H1 (cell line): ENCODE data around the gene CCDC28A. TPM values are rescaled to one million over a fixed set of nuclear protein-coding genes. Genes with fewer than 3 reads are reported as not detected.

Source experiments
- CTCF ChIA-PET: fragments of 300-600 bp; sonication (Branson Sonifier 250); formaldehyde crosslinking; loops from one replicate; lab custom pipeline; 2021; ENCODE audit not compliant: partially characterized antibody; lab: Charles Lee
- POLR2A ChIA-PET: fragments of 300-600 bp; sonication (Branson Sonifier 250); formaldehyde crosslinking; loops from one replicate; lab custom pipeline; 2021; ENCODE audit warnings: inconsistent platforms; ENCODE audit not compliant: partially characterized antibody; lab: Charles Lee
- DNase-seq, 2 experiments: peaks; one replicate each; pipeline versions ENCODE4 v3.0.0 to v3.0.0-alpha.2; 2010 to 2022; ENCODE audit warnings: low spot score in 2 of 2, low read depth in 1 of 2, mixed read lengths in 1 of 2
- FAIRE-seq: peaks from 2 replicates; lab custom pipeline; 2011; peaks lifted over from hg19 to GRCh38; lab: Jason Lieb, UNC
- H2AFZ ChIP-seq: 2 replicates; pipeline ENCODE4 v1.8.1; 2012; ENCODE audit warnings: low read length, inconsistent platforms
- H2AK5ac ChIP-seq: 2 replicates; pipeline ENCODE4 v1.6.1; 2013; ENCODE audit warnings: low read depth, low read length
- H2BK120ac ChIP-seq: replicated peaks from 2 replicates; pipeline ENCODE3; 2013; ENCODE audit warnings: low read depth, low read length, inconsistent platforms
- H2BK12ac ChIP-seq: 2 replicates; pipeline ENCODE4 v1.6.1; 2013; ENCODE audit warnings: low read depth, low read length
- H2BK15ac ChIP-seq: 2 replicates; pipeline ENCODE4 v1.6.1; 2013; ENCODE audit warnings: low read length
- H2BK20ac ChIP-seq: 2 replicates; pipeline ENCODE4 v1.6.1; 2013; ENCODE audit warnings: low read length
- H2BK5ac ChIP-seq: 2 replicates; pipeline ENCODE4 v1.6.1; 2013; ENCODE audit warnings: low read depth, low read length
- H3K14ac ChIP-seq: 2 replicates; pipeline ENCODE4 v1.6.1; 2013; ENCODE audit warnings: inconsistent platforms; ENCODE audit not compliant: insufficient read length
- H3K18ac ChIP-seq: 2 replicates; pipeline ENCODE4 v1.6.1; 2013; ENCODE audit warnings: low read length; ENCODE audit errors: extremely low read depth
- H3K23ac ChIP-seq: 2 replicates; pipeline ENCODE4 v1.6.1; 2013; ENCODE audit warnings: inconsistent platforms; ENCODE audit not compliant: insufficient read length
- H3K23me2 ChIP-seq: 2 replicates; pipeline ENCODE4 v1.6.1; 2013; ENCODE audit warnings: low read depth, low read length
- H3K27ac ChIP-seq: 2 replicates; pipeline ENCODE4 v1.6.1; 2011; ENCODE audit warnings: low read depth, low read length, inconsistent platforms
- H3K27me3 ChIP-seq, 4 experiments: replicated peaks in 1 of 4; 1 replicate in 1 of 4; 2 replicates in 3 of 4; pipeline versions ENCODE4 v1.6.1 to v1.8.1; 2011 to 2013; ENCODE audit warnings: low read length in 3 of 4, mild to moderate bottlenecking in 3 of 4, inconsistent platforms in 2 of 4, mixed read lengths in 2 of 4, moderate library complexity in 1 of 4; ENCODE audit not compliant: control insufficient read depth in 3 of 4, insufficient read depth in 3 of 4; ENCODE audit errors: extremely low read depth in 1 of 4
- H3K36me3 ChIP-seq, 4 experiments: 2 replicates each; pipeline versions ENCODE4 v1.6.1 to v1.8.1; 2011 to 2013; ENCODE audit warnings: mild to moderate bottlenecking in 4 of 4, low read length in 3 of 4, moderate library complexity in 2 of 4, control low read depth in 1 of 4, inconsistent platforms in 1 of 4; ENCODE audit not compliant: insufficient read depth in 4 of 4, control insufficient read depth in 2 of 4
- H3K4ac ChIP-seq: replicated peaks from 2 replicates; pipeline ENCODE3; 2013; ENCODE audit warnings: low read length, low read depth, mixed read lengths, inconsistent platforms; ENCODE audit not compliant: insufficient read length
- H3K4me1 ChIP-seq, 4 experiments: replicated peaks in 1 of 4; 1 replicate in 1 of 4; 2 replicates in 3 of 4; pipeline versions ENCODE4 v1.6.1 to v1.8.1; 2011 to 2013; ENCODE audit warnings: low read length in 3 of 4, inconsistent platforms in 2 of 4, mixed read lengths in 1 of 4; ENCODE audit not compliant: insufficient read depth in 4 of 4, control insufficient read depth in 3 of 4
- H3K4me2 ChIP-seq, 2 experiments: 2 replicates each; pipeline versions ENCODE4 v1.6.1 to v1.8.1; 2011 to 2013; ENCODE audit warnings: low read depth in 2 of 2, low read length in 2 of 2, control low read depth in 1 of 2, inconsistent platforms in 1 of 2, mild to moderate bottlenecking in 1 of 2; ENCODE audit not compliant: insufficient read depth in 1 of 2
- H3K4me3 ChIP-seq, 4 experiments: fragments of 200-600, 300-600 bp in 1 of 4; sonication (generic), shearing (Covaris generic), sonication (Bioruptor Twin) in 1 of 4; 2 replicates each; pipeline versions ENCODE4 v1.5.1 to v1.8.1; 2011 to 2016; ENCODE audit warnings: low read length in 4 of 4, low read depth in 3 of 4, control low read depth in 2 of 4, inconsistent platforms in 2 of 4, mild to moderate bottlenecking in 2 of 4, mixed read lengths in 1 of 4, moderate library complexity in 1 of 4; ENCODE audit not compliant: insufficient read depth in 2 of 4; ENCODE audit errors: extremely low read depth in 1 of 4
- H3K56ac ChIP-seq: replicated peaks from 2 replicates; pipeline ENCODE3; 2013; ENCODE audit warnings: low read depth, mild to moderate bottlenecking, mixed read lengths, low read length, inconsistent platforms; ENCODE audit not compliant: insufficient read length
- H3K79me1 ChIP-seq: 2 replicates; pipeline ENCODE4 v1.6.1; 2013; ENCODE audit warnings: low read depth, low read length, control low read depth
- H3K79me2 ChIP-seq, 2 experiments: 2 replicates each; pipeline versions ENCODE4 v1.6.1 to v1.8.1; 2012 to 2013; ENCODE audit warnings: low read length in 2 of 2, mild to moderate bottlenecking in 2 of 2, inconsistent platforms in 1 of 2; ENCODE audit not compliant: insufficient read depth in 2 of 2, control insufficient read depth in 1 of 2
- H3K9ac ChIP-seq, 4 experiments: replicated peaks in 1 of 4; 1 replicate in 1 of 4; 2 replicates in 3 of 4; pipeline versions ENCODE4 v1.6.1 to v1.8.1; 2011 to 2013; ENCODE audit warnings: low read depth in 3 of 4, low read length in 3 of 4, control low read depth in 2 of 4, mild to moderate bottlenecking in 2 of 4, moderate library complexity in 2 of 4, inconsistent platforms in 1 of 4; ENCODE audit errors: extremely low read depth in 1 of 4
- H3K9me3 ChIP-seq, 2 experiments: 2 replicates each; pipeline versions ENCODE4 v1.6.1 to v1.8.1; 2012 to 2013; ENCODE audit warnings: mild to moderate bottlenecking in 2 of 2, moderate library complexity in 2 of 2, control low read depth in 1 of 2, inconsistent platforms in 1 of 2, low read depth in 1 of 2, low read length in 1 of 2, mixed read lengths in 1 of 2; ENCODE audit not compliant: insufficient read depth in 2 of 2
- H4K20me1 ChIP-seq, 2 experiments: replicated peaks in 1 of 2; 2 replicates each; pipeline versions ENCODE3 to v1.8.1; 2011 to 2013; ENCODE audit warnings: inconsistent platforms in 2 of 2, low read length in 2 of 2, mild to moderate bottlenecking in 1 of 2; ENCODE audit not compliant: insufficient read depth in 2 of 2, control insufficient read depth in 1 of 2
- H4K5ac ChIP-seq: 2 replicates; pipeline ENCODE4 v1.6.1; 2013; ENCODE audit warnings: low read length, low read depth, mixed read lengths, inconsistent platforms; ENCODE audit not compliant: insufficient read length
- H4K8ac ChIP-seq: 2 replicates; pipeline ENCODE4 v1.8.0; 2013; ENCODE audit warnings: mild to moderate bottlenecking, moderate library complexity, low read length, inconsistent platforms; ENCODE audit not compliant: insufficient read depth; ENCODE audit errors: extremely low read depth
- H4K91ac ChIP-seq: replicated peaks from 2 replicates; pipeline ENCODE3; 2013; ENCODE audit warnings: low read length, mixed read lengths, inconsistent platforms; ENCODE audit not compliant: insufficient read length
- ASH2L ChIP-seq: fragments of 200-600, 300-600 bp; sonication (generic); IDR thresholded peaks from one replicate; pipeline ENCODE4 v1.7.1; 2017; ENCODE audit warnings: low read length
- CBX5 ChIP-seq: fragments of 300-800, 300-1000 bp; sonication (generic); IDR thresholded peaks from 2 replicates; pipeline ENCODE4 v1.7.1; 2016; ENCODE audit warnings: antibody characterized with exemption, low read length, low read depth
- E2F6 ChIP-seq: IDR thresholded peaks from 2 replicates; pipeline ENCODE4 v1.6.1; 2012; ENCODE audit warnings: inconsistent platforms
- KDM1A ChIP-seq: fragments of 200-600, 300-600 bp; sonication (generic); IDR thresholded peaks from 2 replicates; pipeline ENCODE4 v1.7.1; 2016; ENCODE audit warnings: mild to moderate bottlenecking, low read length, borderline replicate concordance
- MAX ChIP-seq: IDR thresholded peaks from 2 replicates; pipeline ENCODE4 v1.6.1; 2012; ENCODE audit warnings: inconsistent platforms
- SIN3A ChIP-seq, 2 experiments: IDR thresholded peaks in 1 of 2; conservative IDR thresholded peaks in 1 of 2; 2 replicates each; pipeline ENCODE4 v1.6.1; 2011 to 2012; ENCODE audit warnings: low read length in 2 of 2, improper control_type of control experiment in 1 of 2, low read depth in 1 of 2, mild to moderate bottlenecking in 1 of 2
- USF2 ChIP-seq: IDR thresholded peaks from 2 replicates; pipeline ENCODE4 v1.6.1; 2011; ENCODE audit warnings: low read length, improper control_type of control experiment
- WGBS, 2 experiments: shearing (Covaris generic) in 1 of 2; methylation state at CpG; one replicate each; pipeline versions ENCODE4 v1.1.6 to v1.1.7; 2013 to 2015; ENCODE audit warnings: low lambda C conversion rate in 2 of 2, mixed read lengths in 2 of 2, inconsistent platforms in 1 of 2, low coverage in 1 of 2, missing lambda C conversion rate in 1 of 2; ENCODE audit not compliant: insufficient replicate concordance in 2 of 2, insufficient coverage in 1 of 2, insufficient read length in 1 of 2; ENCODE audit errors: extremely low coverage in 1 of 2, missing lambda C conversion rate in 1 of 2; 5-methylcytosine and 5-hydroxymethylcytosine counted together
- polyA plus RNA-seq, 7 experiments: library from polyadenylated mRNA; depleted of rRNA in 3 of 7; stranded (reverse) in 5 of 7; unstranded in 2 of 7; fragments of >200 nt in 5 of 7; fragments of 200-250 nt in 2 of 7; gene quantifications; 1 replicate in 5 of 7; 2 replicates in 1 of 7; 4 replicates in 1 of 7; pipeline versions ENCODE4 v1.2.1 to v1.2.3, GENCODE V29; 2011 to 2013; ENCODE audit warnings: missing spikeins in 2 of 7, mixed read lengths in 2 of 7
- total RNA-seq: library from RNA; stranded (reverse); fragmentation: NEBNext Ultra II Directional; extraction: Animal tissue kit (Norgen Biotek cat#: 25700); gene quantifications from 2 replicates; pipeline ENCODE4 v1.2.1, GENCODE V29; 2021

The CCDC28A gene
- total and polyA plus RNA-seq, 2 of the 8 experiments (the other 6 are each of a cell fraction or from before 2014, with no cell fraction given), result 9.6 to 12.1 TPM

GRCh38 chr6:138811866-138812265, 38.3 kb downstream of the CCDC28A start:
- Histone ChIP-seq H3K27me3 (peaks cover 0 to 1% (median 0%) of the 10 kb centered on the region in 4 experiments; a peak in 2 of 7 replicates), H3K79me2 (no peaks in the 10 kb centered on the region), H3K36me3 (no peaks in the 10 kb centered on the region), H3K23me2 (no peaks in the 10 kb centered on the region), H3K18ac (no peak overlapping the region), H3K23ac (no peak overlapping the region), H3K4ac (no peak overlapping the region), H3K9ac (no peak overlapping the region), H3K4me1 (no peaks in the 10 kb centered on the region), H2BK15ac (no peak overlapping the region), H2BK20ac (no peak overlapping the region), H2AFZ (no peak overlapping the region), H2BK12ac (no peak overlapping the region), H4K20me1 (no peaks in the 10 kb centered on the region), H2AK5ac (no peak overlapping the region), H3K79me1 (no peaks in the 10 kb centered on the region), H3K56ac (no peak overlapping the region), H3K27ac (no peak overlapping the region), H2BK5ac (no peak overlapping the region), H4K8ac (no peak overlapping the region), H3K14ac (no peak overlapping the region), H4K5ac (no peak overlapping the region), H4K91ac (no peak overlapping the region), H3K4me3 (no peak overlapping the region), H3K9me3 (no peaks in the 10 kb centered on the region), H3K4me2 (no peak overlapping the region), H2BK120ac (no peak overlapping the region)
- no peak for DNase-seq
- FAIRE-seq, result no peak
- TF ChIP-seq CBX5, result no peak
- no peak for TF ChIP-seq ASH2L
- TF ChIP-seq SIN3A (conservative IDR thresholded peaks at IDR 0.05 in 1 of 2, IDR thresholded peaks at IDR 0.05 in 1 of 2; ENCODE audit: low read depth in 1 of 2, low read length in 2 of 2), result no peak
- TF ChIP-seq USF2, result no peak
- TF ChIP-seq MAX, result no peak
- TF ChIP-seq E2F6, result no peak
- no peak for TF ChIP-seq KDM1A
- POLR2A ChIA-PET, result interaction anchor here (0.6 kb wide), 1 partner anchor 86 kb away, joined by 4 read pairs; no protein-coding TSS in a partner anchor
- CTCF ChIA-PET, result no interaction called here
- 78% methylated on average over 3 of the region's 3 CpGs; no CpG with 5 or more reads in 1 of the 2 experiments for whole genome bisulfite sequencing, 2 experiments
